CD14-positive monocyte (primary cell): ENCODE data around the gene ARHGAP18. TPM values are rescaled to one million over a fixed set of nuclear protein-coding genes. Genes with fewer than 3 reads are reported as not detected.

Experiments used
- DNase-seq, 3 donors: peaks; one replicate each; pipeline ENCODE4 v3.0.0-alpha.2; 2011 to 2022
- H2AFZ ChIP-seq: 2 replicates; pipeline ENCODE4 v1.6.0; 2012; ENCODE audit warnings: mild to moderate bottlenecking, low read depth, low read length, inconsistent platforms; ENCODE audit not compliant: insufficient read depth, poor library complexity, severe bottlenecking
- H3K27ac ChIP-seq, 2 donors: 1 replicate in 1 of 2; 2 replicates in 1 of 2; pipeline ENCODE4 v1.5.1; 2012 to 2013; ENCODE audit warnings: low read length in 2 of 2, control low read depth in 1 of 2, inconsistent platforms in 1 of 2, low read depth in 1 of 2, mild to moderate bottlenecking in 1 of 2
- H3K27me3 ChIP-seq, 2 donors: one replicate each; pipeline versions ENCODE4 v1.6.0 to v1.6.1; 2011 to 2013; ENCODE audit warnings: low read length in 2 of 2; ENCODE audit not compliant: control insufficient read depth in 2 of 2, insufficient read depth in 2 of 2
- H3K36me3 ChIP-seq, 2 donors: replicated peaks in 1 of 2; 1 replicate in 1 of 2; 2 replicates in 1 of 2; pipeline versions ENCODE4 v1.5.1 to v1.6.1; 2012 to 2013; ENCODE audit warnings: low read length in 2 of 2, control low read depth in 1 of 2, inconsistent platforms in 1 of 2, mild to moderate bottlenecking in 1 of 2; ENCODE audit not compliant: insufficient read depth in 2 of 2, control insufficient read depth in 1 of 2
- H3K4me1 ChIP-seq, 2 donors: 1 replicate in 1 of 2; 2 replicates in 1 of 2; pipeline versions ENCODE4 v1.5.1 to v1.6.1; 2012 to 2013; ENCODE audit warnings: low read length in 2 of 2, control low read depth in 1 of 2, inconsistent platforms in 1 of 2, mild to moderate bottlenecking in 1 of 2, moderate library complexity in 1 of 2; ENCODE audit not compliant: insufficient read depth in 2 of 2, control insufficient read depth in 1 of 2
- H3K4me2 ChIP-seq: replicated peaks from 2 replicates; pipeline ENCODE3; 2012; ENCODE audit warnings: low read length, moderate library complexity, mild to moderate bottlenecking; ENCODE audit not compliant: poor library complexity, severe bottlenecking; ENCODE audit errors: extremely low read depth
- H3K4me3 ChIP-seq, 3 experiments: fragments of 200-600 bp in 1 of 3; sonication (generic) in 1 of 3; replicated peaks in 1 of 3; 1 replicate in 2 of 3; 2 replicates in 1 of 3; pipeline ENCODE4 v1.5.1; 2011 to 2013; ENCODE audit warnings: low read length in 3 of 3, mild to moderate bottlenecking in 3 of 3, control low read depth in 2 of 3, low read depth in 2 of 3, inconsistent platforms in 1 of 3, moderate library complexity in 1 of 3
- H3K79me2 ChIP-seq: 2 replicates; pipeline ENCODE4 v1.6.0; 2012; ENCODE audit warnings: mild to moderate bottlenecking, control low read depth, inconsistent platforms, low read length, moderate library complexity; ENCODE audit not compliant: insufficient read depth
- H3K9ac ChIP-seq: 2 replicates; pipeline ENCODE4 v1.6.0; 2017; ENCODE audit warnings: low read length, mild to moderate bottlenecking; ENCODE audit not compliant: insufficient read depth, poor library complexity, severe bottlenecking
- H3K9me3 ChIP-seq, 2 donors: replicated peaks in 1 of 2; 1 replicate in 1 of 2; 2 replicates in 1 of 2; pipeline versions ENCODE4 v1.5.1 to v1.6.1; 2012 to 2013; ENCODE audit warnings: low read length in 2 of 2, control low read depth in 1 of 2; ENCODE audit not compliant: control insufficient read depth in 1 of 2, insufficient read depth in 1 of 2
- H4K20me1 ChIP-seq: 2 replicates; pipeline ENCODE4 v1.6.0; 2012; ENCODE audit warnings: mild to moderate bottlenecking, low read length, control low read depth, moderate library complexity; ENCODE audit not compliant: insufficient read depth
- H3K27ac Mint-ChIP-seq, 7 donors: one replicate each; pipeline ENCODE4 v1.8.0; 2020; ENCODE audit warnings: mild to moderate bottlenecking in 7 of 7, mixed read lengths in 7 of 7, moderate library complexity in 6 of 7, inconsistent platforms in 2 of 7
- H3K27me3 Mint-ChIP-seq, 3 donors: one replicate each; pipeline ENCODE4 v1.8.0; 2021 to 2022; ENCODE audit warnings: low read depth in 3 of 3, mild to moderate bottlenecking in 3 of 3, mixed read lengths in 3 of 3, moderate library complexity in 3 of 3, inconsistent platforms in 1 of 3
- H3K36me3 Mint-ChIP-seq, 2 donors: one replicate each; pipeline ENCODE4 v1.8.0; 2020; ENCODE audit warnings: mixed read lengths in 2 of 2, inconsistent platforms in 1 of 2, mild to moderate bottlenecking in 1 of 2
- H3K4me1 Mint-ChIP-seq: one replicate; pipeline ENCODE4 v1.8.0; 2020; ENCODE audit warnings: mild to moderate bottlenecking, mixed read lengths
- H3K4me3 Mint-ChIP-seq, 2 donors: one replicate each; pipeline ENCODE4 v1.8.0; 2020; ENCODE audit warnings: mild to moderate bottlenecking in 2 of 2, mixed read lengths in 2 of 2, moderate library complexity in 1 of 2
- H3K9me3 Mint-ChIP-seq, 7 donors: one replicate each; pipeline ENCODE4 v1.8.0; 2020 to 2022; ENCODE audit warnings: mixed read lengths in 7 of 7, mild to moderate bottlenecking in 6 of 7, moderate library complexity in 6 of 7, inconsistent platforms in 2 of 7
- CTCF ChIP-seq: fragments of 200-600 bp; IDR thresholded peaks from one replicate; pipeline ENCODE4 v1.8.0; 2022; ENCODE audit warnings: antibody characterized with exemption, mild to moderate bottlenecking
- WGBS: methylation state at CpG from one replicate; pipeline ENCODE4 v1.1.5; 2013; ENCODE audit warnings: missing lambda C conversion rate; ENCODE audit not compliant: insufficient coverage; 5-methylcytosine and 5-hydroxymethylcytosine counted together
- intact Hi-C, 2 donors: fragments of 100-400 bp; cut with micrococcal nuclease; formaldehyde crosslinking; loops; one replicate each; pipeline versions ENCODE4 v1.15.0 to v1.15.1; 2023
- polyA plus RNA-seq, 3 donors: library from polyadenylated mRNA; depleted of rRNA in 1 of 3; unstranded in 2 of 3; stranded (reverse) in 1 of 3; fragments of 300-500 nt in 2 of 3; fragments of >200 nt in 1 of 3; fragmentation: Illumina TruSeq in 2 of 3; gene quantifications; 1 replicate in 2 of 3; 2 replicates in 1 of 3; pipeline ENCODE4 v1.2.3, GENCODE V29; 2012 to 2021

The ARHGAP18 gene
- polyA plus RNA-seq, 3 donors = 3.7 to 5.6 (median 3.8) TPM

- peak overlapping the region in 2 of 7 donors; percentile 47 to 60 for H3K27ac Mint-ChIP-seq
- H3K36me3 Mint-ChIP-seq = no peaks in the 10 kb centered on the region
- no peak overlapping the region for H2AFZ ChIP-seq
- no peaks in the 10 kb centered on the region for H3K27me3 Mint-ChIP-seq
- H3K4me1 Mint-ChIP-seq = peaks cover 8% of the 10 kb centered on the region
- no peak for DNase-seq
- no peak overlapping the region for H3K4me3 Mint-ChIP-seq
- no peaks in the 10 kb centered on the region for H3K4me1 ChIP-seq
- no peak overlapping the region for H3K27ac ChIP-seq
- no peaks in the 10 kb centered on the region for H3K79me2 ChIP-seq
- no peaks in the 10 kb centered on the region for H4K20me1 ChIP-seq
- no peaks in the 10 kb centered on the region for H3K36me3 ChIP-seq
- H3K9ac ChIP-seq = no peak overlapping the region
- H3K9me3 ChIP-seq = no peaks in the 10 kb centered on the region
- no peak for TF ChIP-seq CTCF
- no peaks in the 10 kb centered on the region for H3K27me3 ChIP-seq
- no peak overlapping the region for H3K4me2 ChIP-seq
- H3K4me3 ChIP-seq = no peak overlapping the region
- H3K9me3 Mint-ChIP-seq = peaks cover 0 to 1% (median 0%) of the 10 kb centered on the region in 7 donors
- 100% methylated on average over 2 of the region's 4 CpGs for WGBS
- intact Hi-C loops = loop anchor here in 1 of 2 donors (10.0 kb wide), 1 partner anchor 61 kb away; no protein-coding TSS in a partner anchor
Measured at GRCh38 chr6:129725341-129725740, 15.4 kb upstream of the ARHGAP18 start.

GRCh38 chr6:129719692-129720091 lies 9.7 kb upstream of the ARHGAP18 start:
- H3K36me3 Mint-ChIP-seq = no peaks in the 10 kb centered on the region
- H2AFZ ChIP-seq = no peak overlapping the region
- no peaks in the 10 kb centered on the region for H3K4me1 Mint-ChIP-seq
- no peaks in the 10 kb centered on the region for H3K9me3 ChIP-seq
- no peak overlapping the region for H3K4me2 ChIP-seq
- no peaks in the 10 kb centered on the region for H3K79me2 ChIP-seq
- no peak for TF ChIP-seq CTCF
- H3K36me3 ChIP-seq = no peaks in the 10 kb centered on the region
- no peak overlapping the region for H3K4me3 Mint-ChIP-seq
- no peak overlapping the region for H3K27ac ChIP-seq
- WGBS = 100% methylated on average over 1 of the region's 3 CpGs
- no peak overlapping the region for H3K9ac ChIP-seq
- H3K27ac Mint-ChIP-seq = no peak overlapping the region
- no peaks in the 10 kb centered on the region for H3K4me1 ChIP-seq
- no peaks in the 10 kb centered on the region for H3K27me3 Mint-ChIP-seq
- H3K4me3 ChIP-seq = no peak overlapping the region
- H3K27me3 ChIP-seq = no peaks in the 10 kb centered on the region
- no peaks in the 10 kb centered on the region for H4K20me1 ChIP-seq
- no peak for DNase-seq
- peaks cover 0 to 2% (median 0%) of the 10 kb centered on the region in 7 donors for H3K9me3 Mint-ChIP-seq
- intact Hi-C loops = loop anchor here in 1 of 2 donors (10.0 kb wide), 1 partner anchor 55 kb away; no protein-coding TSS in a partner anchor
